Kidney glomerular epithelial cell (primary cell): ENCODE measurements around the gene IGDCC3.

Experiments used
- DNase-seq: peaks from one replicate; lab custom pipeline; 2025; lab: John Stamatoyannopoulos, UW

The IGDCC3 gene

DNA sequence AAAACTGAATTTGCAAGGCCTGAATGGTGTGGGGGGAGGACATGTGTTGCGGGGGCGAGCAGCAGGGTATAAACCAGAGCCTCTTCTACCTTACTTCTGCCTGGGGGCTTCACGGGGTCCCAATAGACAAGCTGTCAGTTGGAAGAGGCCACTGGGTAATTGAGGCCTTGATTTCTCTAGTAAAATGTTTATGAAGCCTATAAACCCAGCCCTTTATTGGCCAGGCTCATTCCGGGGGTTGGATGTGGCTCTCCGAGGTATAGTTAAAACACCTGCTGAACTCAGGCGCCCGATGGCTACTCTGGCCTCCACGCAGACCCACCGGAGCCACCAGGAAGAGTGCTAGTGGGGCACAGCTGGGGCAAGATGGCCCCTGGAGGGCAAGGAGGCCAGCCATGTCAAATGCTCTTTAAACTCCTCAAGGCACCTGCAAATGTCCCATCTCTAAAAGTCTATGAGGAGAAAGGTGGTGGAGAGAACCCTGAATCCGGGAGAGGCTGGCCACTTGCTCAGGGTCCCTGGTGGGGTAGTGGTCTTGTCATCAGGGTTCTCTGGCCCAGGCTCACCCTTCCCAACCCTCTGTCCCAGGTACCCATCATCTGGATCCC, 34.3 kb downstream of the IGDCC3 start:
- DNase-seq: no peak

DNA sequence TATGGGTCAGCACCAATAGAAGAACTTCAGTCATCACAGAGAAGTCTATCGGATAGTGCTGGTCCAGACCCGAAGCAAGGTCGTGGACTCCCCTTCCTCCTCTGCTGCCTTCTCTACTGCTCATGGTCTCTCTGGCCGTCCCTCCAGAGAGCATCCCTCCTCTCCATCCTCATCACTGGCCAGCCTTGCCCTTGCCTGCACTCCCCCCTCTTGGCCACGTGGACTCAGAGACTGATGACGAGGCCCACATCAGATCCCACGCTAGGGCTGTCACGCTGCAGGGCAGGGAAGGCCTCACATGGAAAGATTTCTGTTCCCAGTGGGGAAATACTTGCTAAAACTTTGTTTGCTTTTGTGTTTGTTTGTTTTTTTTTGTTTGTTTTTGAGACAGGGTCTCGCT, 35.3 kb downstream of the IGDCC3 start:
- no peak for DNase-seq

DNA sequence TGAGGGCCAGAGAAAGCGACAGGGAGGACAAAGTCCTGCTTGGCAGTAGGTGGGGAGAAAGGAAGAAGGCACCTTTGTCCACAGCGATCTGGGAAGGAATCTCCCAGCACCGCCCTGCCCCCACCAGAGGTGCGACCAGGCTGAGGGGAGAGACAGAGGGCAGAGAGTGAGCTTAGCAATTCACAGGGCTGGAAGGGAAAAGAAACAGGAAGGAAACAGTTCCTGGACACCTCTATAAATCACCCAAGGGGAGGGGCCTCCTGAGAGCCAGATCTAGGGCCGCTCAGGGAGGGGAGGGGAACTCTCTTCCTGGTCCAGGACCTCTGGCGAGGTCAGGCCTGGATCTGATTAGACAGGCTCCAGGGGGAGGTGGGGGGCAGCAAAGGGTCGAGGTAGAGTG, 37.9 kb downstream of the IGDCC3 start:
- DNase-seq: no peak

DNA sequence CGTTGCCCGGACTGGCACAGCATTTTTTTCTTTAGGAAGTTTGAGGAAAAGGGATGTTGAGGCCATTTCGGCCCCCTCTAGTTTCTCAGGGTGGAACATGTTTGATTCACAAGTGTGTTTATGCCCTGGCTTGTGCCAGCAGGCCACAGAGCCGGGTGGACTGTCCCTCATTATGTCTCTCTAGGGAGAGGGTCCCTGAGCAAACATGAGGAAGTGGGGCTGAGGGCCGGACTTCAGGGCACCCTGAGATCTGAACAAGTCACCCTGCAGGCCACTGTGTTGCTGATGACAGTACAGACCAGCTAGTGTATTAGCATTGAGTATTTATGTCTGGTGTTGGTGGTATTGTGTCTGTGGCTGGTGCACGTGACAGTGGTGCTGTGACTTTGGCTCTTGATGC, 38.4 kb downstream of the IGDCC3 start:
- DNase-seq: no peak

DNA sequence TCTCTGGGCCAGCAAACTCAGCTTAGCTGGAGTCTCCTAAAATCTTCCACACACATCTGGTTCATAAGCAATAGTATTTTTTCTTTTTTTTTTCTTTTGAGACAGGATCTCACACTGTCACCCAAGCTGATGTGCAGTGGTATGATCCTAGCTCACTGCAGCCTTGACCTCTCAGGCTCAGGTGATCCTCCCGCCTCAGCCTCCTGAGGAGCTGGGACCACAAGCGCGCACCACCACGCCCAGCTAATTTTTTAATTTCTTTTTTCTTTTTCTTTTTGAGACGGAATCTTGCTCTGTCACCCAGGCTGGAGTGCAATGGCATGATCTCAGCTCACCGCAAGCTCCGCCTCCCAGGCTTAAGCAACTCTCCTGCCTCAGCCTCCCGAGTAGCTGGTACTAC, 39.0 kb downstream of the IGDCC3 start:
- no peak for DNase-seq

DNA sequence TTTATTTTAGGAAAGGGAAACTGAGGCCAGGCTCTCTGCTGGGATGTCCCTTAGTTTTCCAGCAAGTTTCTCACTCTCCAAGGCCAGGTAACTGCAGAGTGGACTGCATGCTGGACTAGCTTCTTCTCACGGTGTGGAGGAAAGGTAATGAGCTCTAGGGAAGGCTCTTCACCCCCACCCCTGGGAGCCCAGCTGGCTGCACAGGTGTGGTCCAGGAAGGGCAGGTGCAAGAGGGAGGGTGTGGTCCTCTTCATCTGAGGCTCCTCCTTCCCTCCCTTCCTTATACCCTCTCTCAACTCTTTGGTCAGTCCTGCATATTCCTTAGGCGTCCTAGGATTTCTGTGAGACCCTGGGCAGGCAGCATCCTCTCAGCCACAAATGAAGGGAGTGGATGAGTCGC, 39.4 kb downstream of the IGDCC3 start:
- DNase-seq: no peak

DNA sequence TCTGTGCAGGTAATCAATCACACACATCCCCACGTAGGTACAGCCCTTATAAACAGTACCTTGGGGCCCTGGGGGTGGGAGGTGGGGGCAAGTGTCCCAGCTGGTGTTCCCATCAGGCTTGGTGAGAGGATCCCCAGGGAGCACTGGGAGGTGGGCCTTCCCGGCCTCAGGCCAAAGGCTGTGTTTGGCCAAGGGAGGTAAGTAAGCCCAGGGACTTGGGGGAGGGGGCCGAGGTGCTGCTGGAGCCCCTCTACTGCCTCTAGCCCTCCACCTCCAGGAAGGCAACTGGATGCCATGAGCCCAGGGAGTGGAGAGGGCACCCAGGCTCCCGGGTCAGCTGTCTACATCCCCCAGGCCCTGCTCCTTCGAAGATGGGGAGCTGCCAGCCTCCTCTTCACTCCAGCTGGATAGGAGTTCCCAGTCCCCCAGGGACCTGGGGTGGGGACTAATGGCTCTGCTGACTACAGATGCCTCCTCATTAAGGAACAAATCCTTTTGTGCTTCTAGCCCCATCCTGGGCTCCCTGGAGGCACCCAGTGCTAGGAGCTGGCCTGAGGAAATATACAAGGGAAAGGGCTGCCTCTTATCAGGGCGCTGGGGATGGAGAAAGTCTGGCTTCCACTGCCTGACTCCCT, 40.2 kb downstream of the IGDCC3 start:
- no peak for DNase-seq

DNA sequence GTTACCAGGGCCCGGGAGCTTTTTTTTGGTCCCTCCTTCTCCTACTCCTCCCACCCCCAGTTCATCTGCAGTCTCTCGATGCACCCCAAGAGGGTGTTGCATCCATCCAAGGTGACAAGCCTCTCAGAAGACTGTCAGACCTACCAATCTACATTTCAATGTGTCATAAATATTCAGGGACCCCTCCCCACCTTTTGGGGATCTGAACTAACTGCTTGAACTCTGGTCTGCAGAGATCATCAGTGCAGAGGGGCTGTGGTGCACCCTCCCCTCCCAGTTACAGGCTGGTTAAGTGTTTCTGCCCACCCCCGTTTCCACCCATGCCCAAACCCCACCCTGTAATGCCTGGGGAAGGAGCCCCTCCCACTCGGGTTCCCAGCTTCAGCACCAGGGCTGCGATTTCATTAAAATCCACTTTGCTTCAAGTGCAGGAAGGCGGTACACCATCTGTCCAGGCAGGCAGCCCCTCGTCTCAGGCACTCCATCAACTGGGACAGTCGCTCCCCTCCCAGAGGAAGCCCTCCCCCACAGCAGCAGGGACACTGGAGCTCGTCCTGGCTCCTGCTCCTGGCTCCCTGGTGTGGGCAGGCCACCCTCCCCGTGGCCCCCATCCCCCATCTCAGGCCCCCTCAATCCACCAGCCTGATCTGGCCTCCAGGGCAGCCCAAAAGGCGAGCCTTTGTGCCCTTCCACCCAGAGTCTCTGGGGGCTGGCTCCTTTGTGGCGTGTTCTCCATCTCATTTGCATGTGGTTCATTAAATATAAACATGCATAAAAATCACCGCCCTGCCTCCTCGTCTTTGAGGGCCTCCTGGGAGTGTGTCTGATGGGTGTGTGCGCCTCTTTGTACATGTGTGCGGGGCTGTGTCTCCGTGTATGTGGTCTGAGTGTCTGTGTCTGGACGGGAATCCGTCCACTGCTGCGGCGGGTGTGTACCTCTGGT, 41.0 kb downstream of the IGDCC3 start:
- DNase-seq: no peak

DNA sequence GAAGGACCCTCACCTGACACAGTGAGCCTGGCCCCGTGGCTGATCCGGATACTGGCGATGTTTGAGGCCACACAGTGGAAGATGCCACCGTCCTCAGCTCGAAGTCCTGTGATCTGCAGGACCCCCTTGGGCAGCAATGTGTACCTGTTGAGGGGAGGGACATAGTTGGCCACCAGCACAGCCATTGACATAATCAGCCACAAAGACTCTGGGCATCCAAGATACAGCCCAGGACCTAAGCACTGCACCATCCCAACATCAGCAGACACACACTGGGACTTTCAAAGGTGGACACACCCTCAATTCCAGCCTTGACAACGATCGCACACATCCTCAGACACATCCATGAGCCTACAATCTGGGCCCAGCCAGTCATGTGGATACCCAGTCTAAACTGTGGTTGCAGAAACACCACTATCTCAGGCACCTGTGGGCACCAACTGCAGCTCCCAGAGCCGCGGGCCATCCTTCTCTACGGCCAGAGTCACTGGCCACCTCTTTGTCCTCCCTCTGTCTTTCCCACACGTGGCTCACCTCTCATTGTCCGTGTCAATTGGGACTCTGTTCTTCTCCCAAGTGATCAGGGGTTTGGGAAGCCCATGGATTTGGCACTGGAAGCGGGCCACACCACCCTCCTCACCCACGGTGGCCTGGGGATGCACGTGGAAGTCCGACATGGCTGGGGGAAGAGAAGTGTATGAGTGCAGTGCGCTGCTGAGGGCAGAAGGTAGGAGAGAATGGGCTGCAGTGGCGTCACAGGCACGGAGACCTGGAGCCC, 42.3 kb downstream of the IGDCC3 start:
- no peak for DNase-seq

DNA sequence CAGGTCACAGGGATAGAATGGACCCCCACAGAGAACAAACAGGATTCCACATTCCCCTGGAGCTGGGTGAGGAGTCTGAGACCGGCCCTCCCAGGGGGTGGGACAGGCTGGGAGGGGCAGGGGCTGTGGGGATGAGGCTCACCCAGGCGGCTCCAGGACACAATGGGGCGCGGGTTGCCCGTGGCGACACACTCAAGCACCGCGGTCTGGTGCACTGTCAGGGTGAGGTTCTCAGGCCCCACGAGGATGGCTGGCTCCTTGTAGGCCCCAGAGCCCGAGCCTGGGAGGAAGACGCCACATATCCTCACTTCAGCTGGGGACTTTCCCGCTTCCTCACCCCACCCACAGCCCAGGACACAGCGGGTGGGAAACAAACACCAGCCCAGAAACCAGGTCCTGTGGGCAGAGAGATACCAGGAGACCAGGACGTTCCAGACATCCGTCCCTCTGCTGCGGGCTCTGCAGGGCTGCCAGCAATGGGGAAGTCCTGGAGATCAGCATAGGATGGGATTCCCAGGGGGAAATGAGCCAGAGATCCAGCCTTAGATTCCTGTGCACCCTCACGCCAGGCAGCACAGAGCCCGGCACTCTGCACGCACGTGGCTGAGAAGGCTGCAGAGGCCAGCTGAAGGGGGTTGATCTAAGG, 43.1 kb downstream of the IGDCC3 start:
- no peak for DNase-seq

DNA sequence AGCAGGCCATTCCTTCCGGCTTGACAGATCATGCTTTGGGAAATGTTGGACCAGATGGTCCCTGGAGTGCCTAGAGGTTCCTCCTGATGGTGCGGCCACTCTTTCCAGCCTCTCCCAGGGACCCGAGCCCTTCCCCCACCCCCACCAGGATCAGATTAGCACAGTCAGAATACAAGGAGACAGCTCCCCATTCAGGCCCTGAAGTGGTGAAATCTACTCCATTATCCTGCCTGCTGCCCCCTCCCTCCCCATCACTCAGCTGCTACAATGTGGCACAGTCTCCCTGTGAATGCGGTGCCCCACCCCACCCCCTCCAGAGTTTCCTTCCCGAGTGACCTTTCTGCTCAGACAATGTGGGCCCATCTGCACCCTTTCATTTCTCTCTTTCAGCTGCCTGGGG, 43.9 kb downstream of the IGDCC3 start:
- no peak for DNase-seq

DNA sequence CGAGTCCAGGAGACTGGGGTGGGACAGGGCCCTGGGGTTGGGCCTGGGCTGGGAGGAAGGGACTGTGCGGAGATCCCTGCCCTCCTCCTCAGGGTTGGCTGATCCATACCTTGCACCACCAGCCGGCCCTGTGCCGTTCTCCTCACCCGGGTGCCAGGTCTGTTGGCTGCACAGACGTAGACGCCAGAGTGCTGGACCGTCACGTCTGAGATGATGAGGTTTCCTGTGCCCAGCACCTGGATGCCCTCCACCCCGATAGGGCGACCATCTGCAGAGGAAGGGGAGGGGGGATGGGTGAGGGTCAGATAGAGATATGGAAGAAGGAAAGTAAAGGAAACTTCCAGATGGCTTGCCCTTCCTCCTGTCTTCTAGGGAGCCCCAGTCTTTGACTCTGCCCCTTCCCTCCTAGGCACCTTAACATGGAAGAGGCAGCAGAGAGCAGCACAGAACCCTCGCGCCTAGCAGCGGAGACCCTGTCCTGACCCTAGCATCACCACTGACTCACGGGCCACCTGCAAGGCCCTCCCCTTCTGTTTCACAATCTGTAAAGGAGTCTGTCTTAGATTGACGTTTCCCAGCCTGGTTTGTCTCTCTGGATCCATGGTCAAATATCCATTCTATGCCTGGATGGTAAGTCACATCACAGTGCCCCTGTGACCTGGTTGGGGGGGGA, 44.5 kb downstream of the IGDCC3 start:
- DNase-seq: no peak

DNA sequence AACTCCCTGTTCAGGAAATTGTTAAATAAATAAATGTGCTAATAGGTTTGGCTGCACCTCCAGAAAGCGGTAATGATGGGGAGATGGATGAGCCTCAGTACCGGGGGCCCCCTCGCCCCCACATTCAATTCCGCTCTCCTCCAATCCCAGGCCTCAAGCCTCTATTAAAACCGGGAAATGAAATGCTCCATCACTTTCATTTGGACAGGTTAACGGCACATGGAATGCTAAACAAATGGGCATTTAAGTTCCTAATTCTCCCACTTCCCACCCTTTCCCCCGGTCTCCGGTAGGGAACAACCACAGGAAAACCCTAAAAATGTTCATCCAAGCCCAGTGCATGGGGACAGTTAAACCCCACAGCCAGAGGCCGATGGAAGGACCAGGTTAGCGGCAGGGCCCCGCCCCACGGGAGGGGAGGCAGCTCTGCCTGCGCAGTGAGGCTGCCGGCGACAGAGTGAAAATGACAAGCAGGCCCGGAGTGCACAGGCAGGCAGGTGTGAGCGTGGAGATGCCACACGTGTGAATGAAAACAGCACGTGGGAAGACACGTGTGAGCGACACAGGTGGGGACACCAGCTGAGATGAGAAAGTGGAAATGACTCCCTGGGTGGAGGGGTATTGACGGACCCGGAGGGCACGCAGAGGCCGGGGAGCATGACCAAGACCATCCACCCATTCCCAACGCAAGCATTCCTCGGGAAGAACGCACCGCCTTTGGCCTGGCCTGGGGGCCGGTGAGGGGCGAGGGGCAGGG, 45.2 kb downstream of the IGDCC3 start:
- no peak for DNase-seq

DNA sequence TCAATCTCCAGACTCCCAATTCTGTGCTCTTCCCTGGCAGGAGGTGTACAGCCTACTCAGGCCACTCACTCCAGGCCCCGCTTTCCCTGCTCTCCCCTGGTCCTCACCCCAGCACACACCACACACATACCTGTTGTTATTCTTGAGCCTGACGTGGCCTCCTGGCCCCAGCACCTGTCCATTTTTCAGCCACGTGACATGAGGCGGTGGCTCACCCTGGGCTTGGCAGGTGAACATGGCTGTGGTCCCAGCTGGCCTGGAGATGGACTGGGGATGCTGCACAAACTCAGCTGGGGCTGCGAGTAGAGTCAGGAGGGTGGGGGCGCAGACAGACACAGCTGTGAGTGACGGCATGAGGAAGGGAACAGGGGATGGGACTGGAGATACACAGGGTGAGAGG, 46.0 kb downstream of the IGDCC3 start:
- DNase-seq: no peak

DNA sequence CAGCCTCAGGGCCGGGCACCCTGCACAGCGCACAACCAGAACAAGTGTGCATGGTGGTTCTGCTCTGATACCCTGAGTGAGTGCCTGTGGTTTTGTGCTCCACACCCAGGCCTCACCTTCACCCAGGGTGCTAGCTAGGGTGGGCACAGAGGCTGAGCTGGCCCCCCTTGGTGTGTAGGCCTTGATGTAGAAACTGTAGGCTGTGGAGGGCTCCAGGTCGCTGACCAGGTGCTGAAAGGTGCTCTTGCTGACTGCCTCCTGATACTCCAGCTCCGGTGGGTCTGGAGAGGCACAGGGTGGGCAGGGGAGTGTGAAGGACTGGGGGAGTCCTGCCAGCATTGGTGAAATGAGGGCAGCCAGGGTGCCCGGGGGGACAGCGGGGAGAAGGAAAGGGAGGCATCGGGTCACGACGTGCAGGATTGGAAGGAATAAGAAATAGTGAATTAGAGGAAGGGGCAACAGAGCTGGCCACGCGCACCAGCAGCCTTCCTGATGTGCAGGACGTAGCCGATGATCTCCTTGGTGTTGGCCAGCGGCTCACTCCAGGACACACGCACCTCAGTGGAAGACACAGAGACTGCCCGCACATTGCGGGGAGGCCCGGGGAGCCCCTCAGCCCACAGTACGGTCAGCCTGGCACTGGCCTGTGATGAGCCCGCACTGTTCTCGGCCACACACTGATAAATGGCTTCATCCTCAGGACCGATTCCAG, 46.7 kb downstream of the IGDCC3 start:
- DNase-seq: no peak

DNA sequence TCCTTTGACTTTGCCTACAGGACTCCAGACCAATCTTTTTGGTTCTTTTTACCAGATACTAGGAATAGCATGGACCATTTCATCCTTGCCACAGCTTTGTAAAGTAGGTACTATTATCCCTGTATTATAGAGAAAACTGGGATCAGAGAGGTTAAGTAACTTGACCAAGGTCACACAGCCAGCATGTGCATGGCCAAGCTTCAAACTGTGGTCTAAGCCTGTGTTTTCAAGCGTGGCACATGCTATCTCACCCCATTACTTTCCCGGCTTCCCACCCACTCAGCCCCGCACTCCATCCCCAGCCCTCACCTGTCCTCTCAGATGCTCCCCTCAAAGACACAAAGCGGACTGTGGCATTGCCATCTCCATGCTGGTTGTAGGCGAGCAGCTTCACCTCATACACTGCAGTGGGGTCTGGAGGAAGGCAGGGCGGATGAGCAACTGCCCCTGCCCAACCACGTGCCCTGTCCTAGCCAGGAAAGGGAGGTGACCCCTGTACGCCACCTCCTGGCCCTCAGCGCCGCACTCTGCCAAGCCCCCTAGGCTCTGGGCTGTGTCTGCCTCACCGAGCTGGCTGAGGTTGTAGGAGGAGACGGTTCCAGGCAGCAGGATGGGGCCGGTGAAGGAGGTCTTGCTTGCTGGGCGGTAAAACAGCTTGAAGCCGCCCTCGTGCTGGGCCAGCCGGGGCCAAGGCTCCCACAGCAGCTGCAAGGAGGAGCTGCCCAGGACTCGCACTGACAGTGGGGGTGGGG, 47.6 kb downstream of the IGDCC3 start:
- DNase-seq: no peak

DNA sequence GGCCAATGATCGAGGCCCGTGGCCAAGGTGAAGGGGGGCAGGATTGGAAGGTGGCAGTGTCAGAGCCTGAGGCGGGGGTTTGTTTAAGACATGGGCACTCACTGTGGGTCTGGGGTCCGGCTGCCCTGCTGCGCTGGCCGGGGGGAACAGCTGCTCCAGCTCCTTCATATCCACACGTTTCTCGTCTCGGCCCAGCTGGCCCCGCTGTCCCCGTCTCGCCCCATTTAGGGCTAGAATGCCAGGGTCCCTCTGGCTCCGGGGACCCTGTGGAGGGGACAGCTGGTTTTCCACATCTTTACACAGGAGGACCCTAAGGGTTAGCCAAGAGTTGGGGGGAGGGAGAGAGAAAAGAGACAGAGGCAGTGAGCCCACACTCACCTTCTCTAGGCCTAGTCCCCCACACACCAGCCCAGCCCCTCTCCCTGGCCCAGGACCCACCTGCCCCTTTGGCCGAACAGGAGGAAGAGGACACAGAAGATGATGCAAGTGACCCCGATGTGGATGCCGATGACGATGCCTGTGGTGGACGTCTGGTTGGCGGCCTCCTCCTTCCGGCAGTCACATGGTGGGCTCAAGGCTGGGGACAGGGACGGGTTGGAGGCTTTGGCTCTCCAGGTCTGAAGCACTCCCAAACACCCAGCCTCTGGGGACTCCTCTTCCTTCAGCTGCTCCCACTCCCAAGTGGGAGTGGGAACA, 48.4 kb downstream of the IGDCC3 start:
- no peak for DNase-seq

DNA sequence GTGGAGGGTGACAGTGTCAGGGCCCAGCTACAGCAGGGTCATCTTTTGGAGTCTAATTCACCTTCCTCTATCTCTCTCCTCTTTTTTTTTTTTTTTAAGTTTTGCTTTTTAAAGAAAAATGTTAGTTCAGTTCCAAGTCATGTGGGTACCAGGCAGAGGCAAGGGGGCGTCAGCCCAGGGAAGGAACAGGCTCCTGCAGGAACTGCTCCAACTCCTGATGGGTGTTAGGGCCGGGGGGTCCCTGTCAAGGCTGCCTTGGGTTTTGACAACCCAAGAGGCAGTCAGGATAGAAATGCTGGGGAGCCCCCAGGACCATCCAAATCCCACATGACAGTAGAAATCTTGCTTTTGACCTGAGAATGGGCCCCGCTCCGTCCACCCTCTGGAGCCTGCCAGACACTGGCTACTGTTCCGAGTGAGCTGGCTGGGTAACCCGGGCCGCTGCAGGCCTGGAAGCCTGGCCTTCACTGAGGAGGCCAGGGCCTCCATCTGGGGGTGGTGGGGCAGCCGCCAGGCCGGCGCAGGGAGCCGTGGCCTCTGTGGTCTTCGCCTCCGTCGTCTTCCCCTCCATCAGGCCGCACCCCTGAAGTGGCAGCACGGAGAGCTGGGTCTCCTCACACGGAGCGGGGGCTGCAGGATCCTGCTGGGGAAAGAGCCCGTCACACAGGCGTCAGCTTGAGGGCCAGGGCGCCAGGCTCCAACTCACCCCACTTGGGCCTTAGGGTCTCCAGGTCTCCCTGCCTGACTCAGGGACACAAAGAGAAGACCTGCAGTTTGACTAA, 49.1 kb downstream of the IGDCC3 start:
- DNase-seq: no peak
